Calu3 (cell line): ENCODE measurements around the gene ARVCF. TPM values are rescaled to one million over a fixed set of nuclear protein-coding genes. Genes with fewer than 3 reads are reported as not detected.

Experiments
- BruUV-seq: library from RNA; stranded (reverse); fragments of 400-500 nt; replicated peaks from 2 replicates; lab custom pipeline; 2021; lab: Mats Ljungman, UMichigan
- CTCF ChIA-PET: fragments of 300-600 bp; sonication (Branson Sonifier 250); formaldehyde crosslinking; loops from one replicate; lab custom pipeline; 2022; ENCODE audit warnings: antibody characterized with exemption; lab: Charles Lee
- DNase-seq: peaks from one replicate; pipeline ENCODE4 v3.0.0; 2022
- H3K27ac Mint-ChIP-seq: one replicate; pipeline ENCODE4 v1.8.0; 2022; ENCODE audit warnings: mixed read lengths; ENCODE audit not compliant: unreplicated experiment
- H3K27me3 Mint-ChIP-seq: one replicate; pipeline ENCODE4 v1.8.0; 2022; ENCODE audit warnings: mixed read lengths; ENCODE audit not compliant: unreplicated experiment
- H3K36me3 Mint-ChIP-seq: one replicate; pipeline ENCODE4 v1.8.0; 2022; ENCODE audit warnings: mild to moderate bottlenecking, moderate library complexity, mixed read lengths; ENCODE audit not compliant: insufficient read depth, unreplicated experiment
- H3K4me1 Mint-ChIP-seq: one replicate; pipeline ENCODE4 v1.8.0; 2022; ENCODE audit warnings: mild to moderate bottlenecking, low read depth, mixed read lengths; ENCODE audit not compliant: unreplicated experiment
- H3K4me3 Mint-ChIP-seq: one replicate; pipeline ENCODE4 v1.8.0; 2022; ENCODE audit warnings: mild to moderate bottlenecking, low read depth, moderate library complexity, mixed read lengths; ENCODE audit not compliant: unreplicated experiment
- H3K9me3 Mint-ChIP-seq: one replicate; pipeline ENCODE4 v1.8.0; 2022; ENCODE audit warnings: low read depth, mixed read lengths; ENCODE audit not compliant: unreplicated experiment
- intact Hi-C: fragments of 100-400 bp; cut with micrococcal nuclease; formaldehyde crosslinking; loops from one replicate; pipeline ENCODE4 v1.10.0; 2022; ENCODE audit not compliant: unreplicated experiment
- total RNA-seq: library from RNA; stranded (reverse); gene quantifications from 2 replicates; pipeline ENCODE4 v1.2.3, GENCODE V29; 2022
- TF ChIP-seq, protein P1 (sequence below): fragments of 200-600 bp; IDR thresholded peaks from one replicate; pipeline ENCODE4 v1.8.0; 2022; ENCODE audit warnings: antibody characterized with exemption; ENCODE audit not compliant: unreplicated experiment

ARVCF gene
- total RNA-seq, 1 experiment from 2014 or later: 19.7 TPM

DNA sequence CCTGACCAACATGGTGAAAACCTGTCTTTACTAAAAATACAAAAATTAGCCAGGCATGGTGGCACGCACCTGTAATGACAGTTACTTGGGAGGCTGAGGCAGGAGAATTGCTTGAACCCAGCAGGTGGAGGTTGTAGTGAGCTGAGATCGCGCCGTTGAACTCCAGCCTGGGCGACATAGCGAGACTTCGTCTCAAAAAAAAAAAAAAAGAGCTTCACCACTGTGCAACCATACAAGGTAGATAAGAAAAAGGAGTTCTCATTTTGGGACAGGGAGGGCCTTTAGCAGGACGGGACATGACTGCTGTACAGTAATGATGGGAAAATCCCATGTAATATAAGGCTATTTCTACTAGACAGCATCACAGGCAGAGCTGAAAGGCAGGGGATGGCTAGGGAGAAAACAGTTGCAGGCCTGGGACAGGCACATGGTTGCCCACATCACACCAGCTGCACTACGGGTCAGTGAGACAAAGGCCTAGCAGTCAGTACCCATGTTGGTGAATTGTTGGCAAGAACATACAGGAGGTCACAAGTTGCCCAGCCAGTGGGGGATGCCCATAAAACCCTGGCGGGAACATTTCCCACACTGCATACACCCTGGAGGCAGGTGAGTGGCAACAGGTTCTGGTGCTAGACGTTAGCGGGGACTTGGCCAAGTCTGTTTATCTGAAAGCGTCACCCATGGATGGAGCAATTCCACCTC lies 9.7 kb upstream of the ARVCF start:
- CTCF ChIA-PET: interaction anchor here (0.6 to 1.5 kb wide), 3 partner anchors 13 to 105 kb away, joined by 3 read pairs; no protein-coding TSS in a partner anchor
- peaks cover 14% of the 10 kb centered on the region for H3K4me1 Mint-ChIP-seq
- no peaks in the 10 kb centered on the region for H3K9me3 Mint-ChIP-seq
- DNase-seq: no peak
- no TSS peak for BruUV-seq
- H3K27ac Mint-ChIP-seq: no peak overlapping the region
- H3K36me3 Mint-ChIP-seq: peaks cover 26% of the 10 kb centered on the region
- no peak overlapping the region for H3K4me3 Mint-ChIP-seq
- no peaks in the 10 kb centered on the region for H3K27me3 Mint-ChIP-seq
- TF ChIP-seq, protein P1, sequence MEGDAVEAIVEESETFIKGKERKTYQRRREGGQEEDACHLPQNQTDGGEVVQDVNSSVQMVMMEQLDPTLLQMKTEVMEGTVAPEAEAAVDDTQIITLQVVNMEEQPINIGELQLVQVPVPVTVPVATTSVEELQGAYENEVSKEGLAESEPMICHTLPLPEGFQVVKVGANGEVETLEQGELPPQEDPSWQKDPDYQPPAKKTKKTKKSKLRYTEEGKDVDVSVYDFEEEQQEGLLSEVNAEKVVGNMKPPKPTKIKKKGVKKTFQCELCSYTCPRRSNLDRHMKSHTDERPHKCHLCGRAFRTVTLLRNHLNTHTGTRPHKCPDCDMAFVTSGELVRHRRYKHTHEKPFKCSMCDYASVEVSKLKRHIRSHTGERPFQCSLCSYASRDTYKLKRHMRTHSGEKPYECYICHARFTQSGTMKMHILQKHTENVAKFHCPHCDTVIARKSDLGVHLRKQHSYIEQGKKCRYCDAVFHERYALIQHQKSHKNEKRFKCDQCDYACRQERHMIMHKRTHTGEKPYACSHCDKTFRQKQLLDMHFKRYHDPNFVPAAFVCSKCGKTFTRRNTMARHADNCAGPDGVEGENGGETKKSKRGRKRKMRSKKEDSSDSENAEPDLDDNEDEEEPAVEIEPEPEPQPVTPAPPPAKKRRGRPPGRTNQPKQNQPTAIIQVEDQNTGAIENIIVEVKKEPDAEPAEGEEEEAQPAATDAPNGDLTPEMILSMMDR: no peak
- intact Hi-C loops: no loop called here

DNA sequence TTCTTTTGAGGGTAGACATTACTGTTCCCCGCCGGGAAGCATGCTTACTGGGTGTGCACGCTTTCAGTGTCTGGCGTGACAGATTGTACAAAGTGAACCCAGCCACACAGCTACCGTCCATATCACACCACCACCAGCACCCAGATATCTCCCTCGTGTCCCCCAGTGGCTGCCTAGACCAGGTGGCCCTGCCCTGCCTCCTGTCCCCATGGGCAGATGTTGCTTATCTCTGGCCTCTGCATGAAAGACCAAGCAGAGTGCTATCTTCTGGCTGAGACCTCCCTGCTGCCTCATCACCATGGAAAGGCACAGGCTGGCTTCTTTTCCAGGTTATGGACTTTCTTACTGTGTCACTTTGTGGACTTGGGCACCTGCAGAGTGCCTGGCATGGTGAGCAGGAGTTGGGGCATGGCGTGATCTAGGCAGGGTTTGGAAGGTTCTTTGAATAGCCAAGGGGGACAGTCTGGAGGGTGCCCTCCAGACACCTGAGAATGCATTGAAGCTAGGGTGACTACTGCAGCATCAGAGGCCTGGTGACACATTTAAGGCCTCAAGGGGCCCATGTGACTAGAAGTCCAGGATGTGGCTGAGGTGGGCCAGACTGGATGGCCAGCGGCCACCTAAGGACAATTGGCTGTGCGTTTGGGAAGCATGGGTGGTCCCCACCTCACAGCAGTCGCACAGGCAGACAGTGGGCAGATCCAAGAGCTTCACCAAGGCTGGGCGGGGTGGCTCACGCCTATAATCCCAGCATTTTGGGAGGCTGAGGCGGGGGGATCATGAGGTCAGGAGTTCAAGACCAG lies 9.0 kb upstream of the ARVCF start:
- CTCF ChIA-PET: no interaction called here
- no peak overlapping the region for H3K4me3 Mint-ChIP-seq
- H3K4me1 Mint-ChIP-seq: peaks cover 15% of the 10 kb centered on the region
- intact Hi-C loops: no loop called here
- no TSS peak for BruUV-seq
- no peak overlapping the region for H3K27ac Mint-ChIP-seq
- H3K27me3 Mint-ChIP-seq: no peaks in the 10 kb centered on the region
- H3K9me3 Mint-ChIP-seq: no peaks in the 10 kb centered on the region
- H3K36me3 Mint-ChIP-seq: peaks cover 33% of the 10 kb centered on the region
- TF ChIP-seq, protein P1: no peak
- DNase-seq: no peak

DNA sequence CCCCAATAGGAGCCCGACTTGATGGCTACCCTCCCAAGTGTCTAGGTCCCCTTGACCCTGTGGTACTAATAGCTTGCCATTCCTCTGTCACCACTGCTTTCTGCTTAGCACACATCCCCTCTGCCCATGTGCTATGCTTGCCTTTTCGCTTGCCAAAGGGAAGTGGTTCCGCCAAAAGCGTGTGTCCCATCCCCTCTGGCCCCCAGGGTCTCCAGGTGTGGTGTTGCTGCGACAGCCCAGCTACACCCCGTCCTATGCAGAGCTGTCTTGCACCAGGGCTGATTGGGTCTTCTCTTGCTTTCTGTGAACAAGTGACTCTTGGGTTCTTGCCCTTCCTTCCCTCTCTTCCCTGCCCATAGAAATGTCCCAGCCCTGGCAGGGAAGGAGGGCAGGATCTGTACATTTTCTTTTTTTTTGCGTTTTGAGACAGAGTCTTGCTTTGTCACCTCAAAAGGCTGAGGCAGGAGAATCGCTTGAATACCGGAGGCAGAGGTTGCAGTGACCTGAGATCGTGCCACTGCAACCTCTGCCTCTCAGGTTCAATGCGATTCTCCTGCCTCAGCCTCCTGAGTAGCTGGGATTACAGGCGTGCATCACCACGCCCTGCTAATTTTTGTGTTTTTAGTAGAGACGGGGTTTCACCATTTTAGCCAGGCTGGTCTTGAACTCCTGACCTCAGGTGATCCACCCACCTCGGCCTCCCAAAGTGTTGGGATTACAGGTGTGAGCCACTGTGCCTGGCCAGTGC lies 8.2 kb upstream of the ARVCF start:
- BruUV-seq: no TSS peak
- DNase-seq: no peak
- no peak overlapping the region for H3K27ac Mint-ChIP-seq
- intact Hi-C loops: no loop called here
- H3K9me3 Mint-ChIP-seq: no peaks in the 10 kb centered on the region
- TF ChIP-seq, protein P1: no peak
- peaks cover 35% of the 10 kb centered on the region for H3K36me3 Mint-ChIP-seq
- H3K27me3 Mint-ChIP-seq: no peaks in the 10 kb centered on the region
- H3K4me1 Mint-ChIP-seq: peaks cover 15% of the 10 kb centered on the region
- no peak overlapping the region for H3K4me3 Mint-ChIP-seq
- CTCF ChIA-PET: no interaction called here

DNA sequence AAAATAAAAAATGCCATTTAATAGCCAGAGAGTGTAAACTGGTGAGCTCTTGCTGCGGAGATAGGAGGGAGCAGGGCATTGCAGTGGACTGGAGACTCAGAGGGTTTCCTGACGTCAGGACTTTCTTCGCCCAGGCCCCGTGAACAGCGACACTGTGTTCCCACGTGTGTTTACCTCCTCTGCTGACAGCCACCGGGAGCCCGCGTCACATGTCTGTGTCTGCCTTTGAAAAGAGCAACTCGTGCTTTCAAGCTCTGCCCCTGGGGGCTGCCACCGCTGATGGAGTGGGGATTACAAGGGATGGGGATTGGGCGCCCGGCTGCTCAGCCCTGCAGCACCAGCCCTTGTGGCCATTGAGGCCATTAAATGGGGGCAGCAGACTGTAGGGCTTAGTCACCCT lies 7.6 kb upstream of the ARVCF start:
- Mint-ChIP-seq H3K4me1 (peaks cover 15% of the 10 kb centered on the region), H3K9me3 (no peaks in the 10 kb centered on the region), H3K36me3 (peaks cover 35% of the 10 kb centered on the region), H3K4me3 (no peak overlapping the region), H3K27me3 (no peaks in the 10 kb centered on the region), H3K27ac (no peak overlapping the region)
- BruUV-seq: no TSS peak
- DNase-seq: no peak
- TF ChIP-seq, protein P1: no peak
- CTCF ChIA-PET: no interaction called here
- intact Hi-C loops: no loop called here
